ENCODE measurements around the gene TCF21.
"Not testable (repeated sequence)": the region's sequence is repeated elsewhere in the genome, so short reads cannot be mapped to it uniquely, and the experiment has no call there.

Gene TCF21

GRCh38 chr6:133855276-133855990, 33.5 kb upstream of the TCF21 start:
- H3K27ac ChIP-seq = no peak overlapping the region
- no peak for TF ChIP-seq CTCF (conservative IDR thresholded peaks at IDR 0.05)

GRCh38 chr6:133855991-133856370, 32.9 kb upstream of the TCF21 start:
- H3K27ac ChIP-seq = no peak overlapping the region
- TF ChIP-seq CTCF (conservative IDR thresholded peaks at IDR 0.05) = no peak

GRCh38 chr6:133856911-133857310, 32.0 kb upstream of the TCF21 start:
- no peak for TF ChIP-seq CTCF (conservative IDR thresholded peaks at IDR 0.05)
- H3K27ac ChIP-seq = no peak overlapping the region

GRCh38 chr6:133857696-133858095, 31.2 kb upstream of the TCF21 start:
- no peak overlapping the region for H3K27ac ChIP-seq
- no peak for TF ChIP-seq CTCF (conservative IDR thresholded peaks at IDR 0.05)

- not testable (repeated sequence) for H3K27ac ChIP-seq
These were observed 27.6 kb upstream of the TCF21 start for GRCh38 chr6:133861337-133861736.

GRCh38 chr6:133863228-133863627, 25.7 kb upstream of the TCF21 start:
- no peak for TF ChIP-seq CTCF (conservative IDR thresholded peaks at IDR 0.05)

GRCh38 chr6:133865680-133866079, 23.2 kb upstream of the TCF21 start:
- H3K27ac ChIP-seq = no peak overlapping the region
- no peak for TF ChIP-seq CTCF (conservative IDR thresholded peaks at IDR 0.05)

More at GRCh38 chr6:133863228-133863627, 25.7 kb upstream of the TCF21 start:
- H3K27ac ChIP-seq = no peak overlapping the region

GRCh38 chr6:133871131-133871530, 17.8 kb upstream of the TCF21 start:
- TF ChIP-seq CTCF (conservative IDR thresholded peaks at IDR 0.05) = no peak
- no peak overlapping the region for H3K27ac ChIP-seq
